OCI-LY1 (cell line): ENCODE results near the gene VWA3B.

ENCODE experiments used
- EZH2 ChIP-seq: fragments of 200-600 bp; sonication (generic), shearing (Covaris generic); IDR thresholded peaks from 2 replicates; pipeline ENCODE4 v1.8.0; 2017; ENCODE audit warnings: borderline replicate concordance, mixed run types, mild to moderate bottlenecking, antibody characterized with exemption, low read length, moderate library complexity, mixed read lengths
- TF ChIP-seq, protein P1 (sequence below): fragments of 200-600 bp; sonication (generic), shearing (Covaris generic); IDR thresholded peaks from 2 replicates; pipeline ENCODE4 v1.5.1; 2017; ENCODE audit warnings: mild to moderate bottlenecking, antibody characterized with exemption, low read length, moderate library complexity, mixed read lengths

- TF ChIP-seq, protein P1, sequence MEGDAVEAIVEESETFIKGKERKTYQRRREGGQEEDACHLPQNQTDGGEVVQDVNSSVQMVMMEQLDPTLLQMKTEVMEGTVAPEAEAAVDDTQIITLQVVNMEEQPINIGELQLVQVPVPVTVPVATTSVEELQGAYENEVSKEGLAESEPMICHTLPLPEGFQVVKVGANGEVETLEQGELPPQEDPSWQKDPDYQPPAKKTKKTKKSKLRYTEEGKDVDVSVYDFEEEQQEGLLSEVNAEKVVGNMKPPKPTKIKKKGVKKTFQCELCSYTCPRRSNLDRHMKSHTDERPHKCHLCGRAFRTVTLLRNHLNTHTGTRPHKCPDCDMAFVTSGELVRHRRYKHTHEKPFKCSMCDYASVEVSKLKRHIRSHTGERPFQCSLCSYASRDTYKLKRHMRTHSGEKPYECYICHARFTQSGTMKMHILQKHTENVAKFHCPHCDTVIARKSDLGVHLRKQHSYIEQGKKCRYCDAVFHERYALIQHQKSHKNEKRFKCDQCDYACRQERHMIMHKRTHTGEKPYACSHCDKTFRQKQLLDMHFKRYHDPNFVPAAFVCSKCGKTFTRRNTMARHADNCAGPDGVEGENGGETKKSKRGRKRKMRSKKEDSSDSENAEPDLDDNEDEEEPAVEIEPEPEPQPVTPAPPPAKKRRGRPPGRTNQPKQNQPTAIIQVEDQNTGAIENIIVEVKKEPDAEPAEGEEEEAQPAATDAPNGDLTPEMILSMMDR, result no peak
- no peak for TF ChIP-seq EZH2
Observed at GRCh38 chr2:98118852-98119251, 31.9 kb downstream of the VWA3B start.
